Tibial nerve (tissue), 3 donors: Measurements from ENCODE around the gene KIF25.

Source experiments
- POLR2A ChIP-seq, 2 donors: fragments of 450-650 bp; IDR thresholded peaks; one replicate each; pipeline ENCODE4 v1.6.1; 2017; ENCODE audit warnings: antibody characterized with exemption in 2 of 2, mild to moderate bottlenecking in 2 of 2, moderate library complexity in 2 of 2
- TF ChIP-seq, protein P1 (sequence below), 5 experiments: fragments of 200-600 bp in 3 of 5; fragments of 450-650 bp in 2 of 5; sonication (generic) in 3 of 5; IDR thresholded peaks; one replicate each; pipeline ENCODE4 v1.5.1; 2016 to 2019; ENCODE audit warnings: antibody characterized with exemption in 5 of 5, mild to moderate bottlenecking in 3 of 5, moderate library complexity in 2 of 5

DNA sequence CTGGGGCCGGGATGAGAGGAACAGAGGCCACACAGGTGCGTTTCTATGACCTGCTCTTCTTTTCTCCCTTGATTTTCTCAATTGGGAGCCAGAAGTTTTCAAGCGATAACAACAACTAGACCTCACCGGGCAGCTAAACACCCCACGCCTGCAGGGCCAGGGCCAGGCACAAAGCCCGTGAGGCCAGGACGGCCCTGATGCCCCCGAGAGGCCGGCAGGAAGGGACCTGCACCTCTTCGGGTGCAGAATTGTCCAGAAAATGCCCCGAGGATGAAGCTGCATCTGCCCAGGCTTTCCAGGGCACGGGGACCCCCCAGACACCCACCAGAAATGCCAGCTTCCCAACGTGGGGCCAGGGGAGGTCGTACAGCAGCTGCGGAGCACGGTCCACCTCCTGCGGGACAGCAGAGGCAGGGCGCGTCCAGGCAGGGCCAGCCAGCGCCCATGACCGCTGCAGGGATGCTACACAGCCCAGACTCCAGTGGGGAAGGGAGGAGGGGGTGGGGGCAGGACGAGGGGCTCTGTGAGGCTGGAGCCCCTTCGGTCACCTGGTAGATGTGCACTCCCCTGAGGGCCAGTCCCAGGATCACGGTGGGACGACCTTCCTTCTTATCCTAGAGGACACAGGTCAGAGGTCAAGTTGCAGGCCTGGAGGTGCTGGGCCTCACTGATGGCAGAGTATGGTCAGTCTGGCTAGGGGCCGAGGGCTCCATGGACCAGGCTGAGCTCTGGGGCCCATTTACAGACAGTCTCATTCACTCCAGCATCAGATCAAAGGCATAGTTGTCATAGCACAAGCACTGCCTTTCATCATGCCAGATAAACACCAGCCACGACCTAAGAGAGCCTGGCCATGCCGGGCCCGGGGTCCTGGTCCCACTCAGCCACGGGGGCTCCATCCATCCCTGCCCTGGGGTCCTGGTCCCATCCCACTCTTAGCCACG lies 65.1 kb downstream of the KIF25 start:
- no peak for TF ChIP-seq POLR2A (IDR thresholded peaks at IDR 0.05)
- TF ChIP-seq, protein P1, sequence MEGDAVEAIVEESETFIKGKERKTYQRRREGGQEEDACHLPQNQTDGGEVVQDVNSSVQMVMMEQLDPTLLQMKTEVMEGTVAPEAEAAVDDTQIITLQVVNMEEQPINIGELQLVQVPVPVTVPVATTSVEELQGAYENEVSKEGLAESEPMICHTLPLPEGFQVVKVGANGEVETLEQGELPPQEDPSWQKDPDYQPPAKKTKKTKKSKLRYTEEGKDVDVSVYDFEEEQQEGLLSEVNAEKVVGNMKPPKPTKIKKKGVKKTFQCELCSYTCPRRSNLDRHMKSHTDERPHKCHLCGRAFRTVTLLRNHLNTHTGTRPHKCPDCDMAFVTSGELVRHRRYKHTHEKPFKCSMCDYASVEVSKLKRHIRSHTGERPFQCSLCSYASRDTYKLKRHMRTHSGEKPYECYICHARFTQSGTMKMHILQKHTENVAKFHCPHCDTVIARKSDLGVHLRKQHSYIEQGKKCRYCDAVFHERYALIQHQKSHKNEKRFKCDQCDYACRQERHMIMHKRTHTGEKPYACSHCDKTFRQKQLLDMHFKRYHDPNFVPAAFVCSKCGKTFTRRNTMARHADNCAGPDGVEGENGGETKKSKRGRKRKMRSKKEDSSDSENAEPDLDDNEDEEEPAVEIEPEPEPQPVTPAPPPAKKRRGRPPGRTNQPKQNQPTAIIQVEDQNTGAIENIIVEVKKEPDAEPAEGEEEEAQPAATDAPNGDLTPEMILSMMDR (IDR thresholded peaks at IDR 0.05): no peak
